Germinal center (tissue), 1 donor: ENCODE results near the gene PCSK6.

ENCODE experiments used
- DNase-seq: peaks from one replicate; pipeline ENCODE4 v3.0.0; 2012; ENCODE audit warnings: mixed read lengths, low spot score

Gene PCSK6

GRCh38 chr15:101446518-101447167, 42.9 kb downstream of the PCSK6 start:
- DNase-seq = no peak

- no peak for DNase-seq
Measured at GRCh38 chr15:101445562-101446517, 43.7 kb downstream of the PCSK6 start.

- DNase-seq = no peak
Measured at GRCh38 chr15:101444807-101445508, 44.5 kb downstream of the PCSK6 start.

GRCh38 chr15:101444015-101444414, 45.5 kb downstream of the PCSK6 start:
- DNase-seq = no peak

GRCh38 chr15:101442272-101442671, 47.2 kb downstream of the PCSK6 start:
- DNase-seq = no peak

- no peak for DNase-seq
Measured at GRCh38 chr15:101441696-101442095, 47.8 kb downstream of the PCSK6 start.

- DNase-seq = no peak
Measured at GRCh38 chr15:101440846-101441590, 48.5 kb downstream of the PCSK6 start.

GRCh38 chr15:101439920-101440319, 49.6 kb downstream of the PCSK6 start:
- DNase-seq = no peak

GRCh38 chr15:101439285-101439919, 50.1 kb downstream of the PCSK6 start:
- no peak for DNase-seq

- DNase-seq = no peak
Measured at GRCh38 chr15:101438482-101439284, 50.8 kb downstream of the PCSK6 start.

- no peak for DNase-seq
Measured at GRCh38 chr15:101437618-101438481, 51.7 kb downstream of the PCSK6 start.

GRCh38 chr15:101437209-101437608, 52.3 kb downstream of the PCSK6 start:
- no peak for DNase-seq

- no peak for DNase-seq
Measured at GRCh38 chr15:101436526-101436925, 53.0 kb downstream of the PCSK6 start.

- no peak for DNase-seq
Measured at GRCh38 chr15:101435761-101436160, 53.7 kb downstream of the PCSK6 start.

GRCh38 chr15:101434032-101434920, 55.2 kb downstream of the PCSK6 start:
- DNase-seq = no peak

- DNase-seq = no peak
Measured at GRCh38 chr15:101433396-101433795, 56.1 kb downstream of the PCSK6 start.

- DNase-seq = no peak
Measured at GRCh38 chr15:101432982-101433381, 56.5 kb downstream of the PCSK6 start.

- no peak for DNase-seq
Measured at GRCh38 chr15:101431748-101432147, 57.8 kb downstream of the PCSK6 start.

GRCh38 chr15:101431301-101431700, 58.2 kb downstream of the PCSK6 start:
- no peak for DNase-seq
